HepG2 (cell line): ENCODE results near the gene GFRA1. TPM values are rescaled to one million over a fixed set of nuclear protein-coding genes. Genes with fewer than 3 reads are reported as not detected.

Experiments used
- ATAC-seq: fragments of 200-7000 bp; cut with Tn5 transposase; 3 replicates; pipeline ENCODE4 v1.9.1; 2020; ENCODE audit warnings: mild to moderate bottlenecking, moderate library complexity
- BruUV-seq: library from RNA; stranded (reverse); fragments of 400-500 nt; replicated peaks from 2 replicates; lab custom pipeline; 2021; lab: Mats Ljungman, UMichigan
- CTCF ChIA-PET: fragments of 300-600 bp; formaldehyde crosslinking; extraction: SDS; loops from one replicate; lab custom pipeline; 2021; ENCODE audit warnings: low total read pairs, inconsistent platforms, low intra/inter-chr PET ratio; lab: Yijun Ruan, JAX
- POLR2A ChIA-PET: fragments of 350-600 bp; sonication (Branson Sonifier 250); formaldehyde crosslinking; loops from one replicate; lab custom pipeline; 2020; ENCODE audit warnings: antibody characterized with exemption, inconsistent platforms; lab: Yijun Ruan, JAX
- DNase-seq: peaks from one replicate; pipeline ENCODE4 v3.0.0-alpha.2; 2015; ENCODE audit warnings: low spot score
- FAIRE-seq: peaks from 3 replicates; lab custom pipeline; 2011; peaks lifted over from hg19 to GRCh38; lab: Jason Lieb, UNC
- H2AFZ ChIP-seq: one replicate; pipeline ENCODE4 v1.6.1; 2011; ENCODE audit warnings: low read length, inconsistent platforms
- H3K27ac ChIP-seq: fragments of 300-600 bp; 3 replicates; pipeline ENCODE4 v1.8.0; 2011; ENCODE audit warnings: mixed run types, mild to moderate bottlenecking, mixed read lengths, low read length, inconsistent platforms; ENCODE audit not compliant: insufficient read depth; ENCODE audit errors: extremely low read length
- H3K27me3 ChIP-seq, 2 experiments: fragments of 200-600 bp in 1 of 2; 2 replicates in 1 of 2; 3 replicates in 1 of 2; pipeline versions ENCODE4 v1.6.0 to v1.8.0; 2011; ENCODE audit warnings: low read length in 2 of 2, mild to moderate bottlenecking in 2 of 2, moderate library complexity in 2 of 2, inconsistent platforms in 1 of 2; ENCODE audit not compliant: insufficient read depth in 2 of 2, control insufficient read depth in 1 of 2
- H3K36me3 ChIP-seq, 2 experiments: fragments of 200-600 bp in 1 of 2; replicated peaks in 1 of 2; 2 replicates in 1 of 2; 3 replicates in 1 of 2; pipeline versions ENCODE4 v1.5.1 to v1.8.0; 2011; ENCODE audit warnings: low read length in 2 of 2, inconsistent platforms in 1 of 2; ENCODE audit not compliant: insufficient read depth in 2 of 2, control insufficient read depth in 1 of 2
- H3K4me1 ChIP-seq: 2 replicates; pipeline ENCODE4 v1.5.1; 2012; ENCODE audit warnings: low read length, inconsistent platforms; ENCODE audit not compliant: insufficient read depth
- H3K4me2 ChIP-seq: 2 replicates; pipeline ENCODE4 v1.6.0; 2011; ENCODE audit warnings: low read depth, low read length, inconsistent platforms
- H3K4me3 ChIP-seq, 3 experiments: fragments of 200-600 bp in 1 of 3; sonication (generic), shearing (Covaris generic) in 1 of 3; replicated peaks in 1 of 3; 2 replicates each; pipeline ENCODE4 v1.5.1; 2011 to 2016; ENCODE audit warnings: low read length in 3 of 3, inconsistent platforms in 2 of 3, low read depth in 2 of 3, mild to moderate bottlenecking in 2 of 3, control low read depth in 1 of 3, mixed read lengths in 1 of 3; ENCODE audit not compliant: insufficient read depth in 1 of 3
- H3K79me2 ChIP-seq: one replicate; pipeline ENCODE4 v1.6.1; 2011; ENCODE audit warnings: low read length, inconsistent platforms; ENCODE audit not compliant: insufficient read depth
- H3K9ac ChIP-seq: 2 replicates; pipeline ENCODE4 v1.6.0; 2011; ENCODE audit warnings: mild to moderate bottlenecking, low read depth, low read length, inconsistent platforms; ENCODE audit not compliant: insufficient read depth
- H3K9me3 ChIP-seq: 2 replicates; pipeline ENCODE4 v1.5.1; 2012; ENCODE audit warnings: mild to moderate bottlenecking, low read length
- H4K20me1 ChIP-seq: 2 replicates; pipeline ENCODE4 v1.6.0; 2011; ENCODE audit warnings: inconsistent platforms, mild to moderate bottlenecking, low read length, moderate library complexity; ENCODE audit not compliant: insufficient read depth
- FOXO1 ChIP-seq: sonication (generic); formaldehyde crosslinking; IDR thresholded peaks from 2 replicates; pipeline ENCODE4 v1.4.0; 2020; ENCODE audit warnings: missing genetic modification reagents
- HDAC2 ChIP-seq: sonication (generic); formaldehyde crosslinking; IDR thresholded peaks from 2 replicates; pipeline ENCODE4 v1.4.0; 2020; ENCODE audit warnings: missing genetic modification reagents
- HOXA7 ChIP-seq: sonication (generic); formaldehyde crosslinking; IDR thresholded peaks from 2 replicates; pipeline ENCODE4 v1.8.1; 2022; ENCODE audit warnings: mild to moderate bottlenecking, missing genetic modification reagents, moderate library complexity
- MBD4 ChIP-seq: IDR thresholded peaks from 2 replicates; pipeline ENCODE4 v1.6.1; 2012; ENCODE audit warnings: low read length, inconsistent platforms, borderline replicate concordance
- SATB2 ChIP-seq: sonication (generic); formaldehyde crosslinking; IDR thresholded peaks from 2 replicates; pipeline ENCODE4 v1.5.0; 2020; ENCODE audit warnings: missing genetic modification reagents
- SP140L ChIP-seq: sonication (generic); formaldehyde crosslinking; IDR thresholded peaks from 2 replicates; pipeline ENCODE4 v1.4.0; 2020; ENCODE audit warnings: missing genetic modification reagents, borderline replicate concordance
- ZBTB21 ChIP-seq: sonication (generic); formaldehyde crosslinking; IDR thresholded peaks from 2 replicates; pipeline ENCODE4 v1.4.0; 2020; ENCODE audit warnings: missing genetic modification reagents
- ZHX1 ChIP-seq: sonication (generic); formaldehyde crosslinking; IDR thresholded peaks from 2 replicates; pipeline ENCODE4 v1.8.1; 2022; ENCODE audit warnings: low read depth, mild to moderate bottlenecking, missing genetic modification reagents
- ZNF280B ChIP-seq: sonication (generic); formaldehyde crosslinking; IDR thresholded peaks from 2 replicates; pipeline ENCODE4 v1.5.0; 2020; ENCODE audit warnings: missing genetic modification reagents, mild to moderate bottlenecking, borderline replicate concordance
- ZNF775 ChIP-seq: sonication (generic); formaldehyde crosslinking; IDR thresholded peaks from 2 replicates; pipeline ENCODE4 v1.4.0; 2020; ENCODE audit warnings: missing genetic modification reagents, mild to moderate bottlenecking, moderate library complexity, borderline replicate concordance
- ZNF891 ChIP-seq: sonication (generic); formaldehyde crosslinking; IDR thresholded peaks from 2 replicates; pipeline ENCODE4 v1.5.0; 2020; ENCODE audit warnings: mild to moderate bottlenecking, missing genetic modification reagents
- ZSCAN20 ChIP-seq: sonication (generic); formaldehyde crosslinking; IDR thresholded peaks from 2 replicates; pipeline ENCODE4 v1.4.0; 2020; ENCODE audit warnings: missing genetic modification reagents, mild to moderate bottlenecking, borderline replicate concordance
- ZZZ3 ChIP-seq: sonication (generic); formaldehyde crosslinking; IDR thresholded peaks from 2 replicates; pipeline ENCODE4 v1.4.0; 2020; ENCODE audit warnings: missing genetic modification reagents, mild to moderate bottlenecking, borderline replicate concordance
- WGBS: methylation state at CpG from one replicate; pipeline ENCODE4 v1.1.6; 2017; ENCODE audit warnings: low lambda C conversion rate; 5-methylcytosine and 5-hydroxymethylcytosine counted together
- in situ Hi-C: cut with HindIII; loops from 2 replicates; pipeline ENCODE4 v1.10.0; 2017; ENCODE audit warnings: low pct_unique_long_range_greater_than_20kb; ENCODE audit not compliant: extremely low pct_ligation_motif_present
- intact Hi-C: fragments of 100-400 bp; cut with micrococcal nuclease; formaldehyde crosslinking; loops from one replicate; pipeline ENCODE4 v1.10.0; 2022; ENCODE audit not compliant: unreplicated experiment
- polyA plus RNA-seq, 8 experiments: library from polyadenylated mRNA; depleted of rRNA in 3 of 8; stranded (reverse) in 7 of 8; unstranded in 1 of 8; fragments of >200 nt; fragmentation: Illumina TruSeq in 4 of 8; extraction: Trizol in 4 of 8; gene quantifications; 2 replicates each; pipeline versions ENCODE4 v1.2.1 to v1.2.3, GENCODE V29; 2011 to 2016; ENCODE audit warnings: low read depth in 4 of 8, missing spikeins in 1 of 8, mixed read lengths in 1 of 8; ENCODE audit not compliant: insufficient read depth in 1 of 8
- total RNA-seq, 5 experiments: library from RNA; depleted of rRNA; stranded (reverse); fragments of >200 nt; fragmentation: Illumina TruSeq; extraction: Trizol; gene quantifications; 2 replicates each; pipeline ENCODE4 v1.2.3, GENCODE V29; 2016; ENCODE audit warnings: low read depth in 1 of 5
- TF ChIP-seq, protein P1 (sequence below): sonication (generic); formaldehyde crosslinking; IDR thresholded peaks from 2 replicates; pipeline ENCODE4 v1.4.0; 2020; ENCODE audit warnings: missing genetic modification reagents, mild to moderate bottlenecking, borderline replicate concordance
- TF ChIP-seq, protein P2 (sequence below): sonication (generic); formaldehyde crosslinking; conservative IDR thresholded peaks from 2 replicates; pipeline ENCODE4 v1.4.0; 2020; ENCODE audit warnings: missing genetic modification reagents

The GFRA1 gene
- total and polyA plus RNA-seq, 2 of the 13 experiments (the other 11 are each of a cell fraction or from before 2014, with no cell fraction given) = not detected

- H3K27me3 ChIP-seq = no peaks in the 10 kb centered on the region; a peak in 1 of 5 replicates
- H3K4me2 ChIP-seq = no peak overlapping the region
- intact Hi-C loops (no loop called here), in situ Hi-C loops (no loop called here)
- no peaks in the 10 kb centered on the region for H4K20me1 ChIP-seq
- peak; percentile 76 for ATAC-seq
- H3K9ac ChIP-seq = no peak overlapping the region
- ChIA-PET POLR2A (no interaction called here), CTCF (no interaction called here)
- no peaks in the 10 kb centered on the region for H3K36me3 ChIP-seq
- DNase-seq = peak; percentile 37
- no peaks in the 10 kb centered on the region for H3K79me2 ChIP-seq
- WGBS = 11% methylated on average over 3 of the region's 3 CpGs
- H2AFZ ChIP-seq = no peak overlapping the region
- H3K4me3 ChIP-seq = no peak overlapping the region
- H3K4me1 ChIP-seq = peaks cover 6% of the 10 kb centered on the region; the same call in 1 of the 2 replicates
- H3K9me3 ChIP-seq = no peaks in the 10 kb centered on the region
- H3K27ac ChIP-seq = no peak overlapping the region
- no TSS peak for BruUV-seq
- FAIRE-seq = no peak
- TF ChIP-seq, protein P1, sequence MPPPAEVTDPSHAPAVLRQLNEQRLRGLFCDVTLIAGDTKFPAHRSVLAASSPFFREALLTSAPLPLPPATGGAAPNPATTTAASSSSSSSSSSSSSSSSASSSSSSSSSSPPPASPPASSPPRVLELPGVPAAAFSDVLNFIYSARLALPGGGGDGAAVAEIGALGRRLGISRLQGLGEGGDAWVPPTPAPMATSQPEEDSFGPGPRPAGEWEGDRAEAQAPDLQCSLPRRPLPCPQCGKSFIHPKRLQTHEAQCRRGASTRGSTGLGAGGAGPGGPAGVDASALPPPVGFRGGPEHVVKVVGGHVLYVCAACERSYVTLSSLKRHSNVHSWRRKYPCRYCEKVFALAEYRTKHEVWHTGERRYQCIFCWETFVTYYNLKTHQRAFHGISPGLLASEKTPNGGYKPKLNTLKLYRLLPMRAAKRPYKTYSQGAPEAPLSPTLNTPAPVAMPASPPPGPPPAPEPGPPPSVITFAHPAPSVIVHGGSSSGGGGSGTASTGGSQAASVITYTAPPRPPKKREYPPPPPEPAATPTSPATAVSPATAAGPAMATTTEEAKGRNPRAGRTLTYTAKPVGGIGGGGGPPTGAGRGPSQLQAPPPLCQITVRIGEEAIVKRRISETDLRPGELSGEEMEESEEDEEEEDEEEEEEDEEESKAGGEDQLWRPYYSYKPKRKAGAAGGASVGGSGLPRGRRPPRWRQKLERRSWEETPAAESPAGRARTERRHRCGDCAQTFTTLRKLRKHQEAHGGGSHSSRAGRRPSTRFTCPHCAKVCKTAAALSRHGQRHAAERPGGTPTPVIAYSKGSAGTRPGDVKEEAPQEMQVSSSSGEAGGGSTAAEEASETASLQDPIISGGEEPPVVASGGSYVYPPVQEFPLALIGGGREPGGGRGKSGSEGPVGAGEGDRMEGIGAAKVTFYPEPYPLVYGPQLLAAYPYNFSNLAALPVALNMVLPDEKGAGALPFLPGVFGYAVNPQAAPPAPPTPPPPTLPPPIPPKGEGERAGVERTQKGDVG (CRISPR knock-in tag) = no peak
- TF ChIP-seq FOXO1 (CRISPR knock-in tag) (peak; percentile 73; the same call in 1 of the 2 replicates), ZBTB21 (no peak), MBD4 (no peak), ZSCAN20 (CRISPR knock-in tag) (no peak), ZNF891 (CRISPR knock-in tag) (no peak), ZHX1 (CRISPR knock-in tag) (no peak), HOXA7 (no peak), SATB2 (CRISPR knock-in tag) (no peak), ZNF280B (CRISPR knock-in tag) (no peak), ZZZ3 (CRISPR knock-in tag) (no peak), ZNF775 (CRISPR knock-in tag) (no peak), HDAC2 (peak; percentile 17; the same call in 1 of the 2 replicates), SP140L (CRISPR knock-in tag) (no peak)
- TF ChIP-seq, protein P2, sequence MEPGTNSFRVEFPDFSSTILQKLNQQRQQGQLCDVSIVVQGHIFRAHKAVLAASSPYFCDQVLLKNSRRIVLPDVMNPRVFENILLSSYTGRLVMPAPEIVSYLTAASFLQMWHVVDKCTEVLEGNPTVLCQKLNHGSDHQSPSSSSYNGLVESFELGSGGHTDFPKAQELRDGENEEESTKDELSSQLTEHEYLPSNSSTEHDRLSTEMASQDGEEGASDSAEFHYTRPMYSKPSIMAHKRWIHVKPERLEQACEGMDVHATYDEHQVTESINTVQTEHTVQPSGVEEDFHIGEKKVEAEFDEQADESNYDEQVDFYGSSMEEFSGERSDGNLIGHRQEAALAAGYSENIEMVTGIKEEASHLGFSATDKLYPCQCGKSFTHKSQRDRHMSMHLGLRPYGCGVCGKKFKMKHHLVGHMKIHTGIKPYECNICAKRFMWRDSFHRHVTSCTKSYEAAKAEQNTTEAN (CRISPR knock-in tag) = peak; percentile 67
Measured at GRCh38 chr10:116038259-116038658, 234.7 kb downstream of the GFRA1 start.
